Measurements from ENCODE around the gene DNAAF5. TPM values are rescaled to one million over a fixed set of nuclear protein-coding genes. Genes with fewer than 3 reads are reported as not detected.

The DNAAF5 gene
- total RNA-seq, 4 donors from 2014 or later: 5.6 to 34.3 (median 13.3) TPM

GRCh38 chr7:728602-729001 is 2.1 kb downstream of the DNAAF5 start:
- intact Hi-C loops (cut with DNase I; ENCODE audit: low total_unique reads): loop anchor here (10.0 kb wide), 1 partner anchor 224 kb away; no protein-coding TSS in a partner anchor
- H3K9me3 ChIP-seq: no peaks in the 10 kb centered on the region
- DNase-seq: no peak
- no peak overlapping the region for H3K4me3 ChIP-seq
- H3K27ac ChIP-seq: no peak overlapping the region
- no peaks in the 10 kb centered on the region for H3K36me3 ChIP-seq
- TF ChIP-seq POLR2A (IDR thresholded peaks at IDR 0.05) (no peak), CTCF (IDR thresholded peaks at IDR 0.05) (no peak)
- no peaks in the 10 kb centered on the region for H3K27me3 ChIP-seq
- H3K4me1 ChIP-seq: peaks cover 0 to 16% of the 10 kb centered on the region in 2 donors

DNA sequence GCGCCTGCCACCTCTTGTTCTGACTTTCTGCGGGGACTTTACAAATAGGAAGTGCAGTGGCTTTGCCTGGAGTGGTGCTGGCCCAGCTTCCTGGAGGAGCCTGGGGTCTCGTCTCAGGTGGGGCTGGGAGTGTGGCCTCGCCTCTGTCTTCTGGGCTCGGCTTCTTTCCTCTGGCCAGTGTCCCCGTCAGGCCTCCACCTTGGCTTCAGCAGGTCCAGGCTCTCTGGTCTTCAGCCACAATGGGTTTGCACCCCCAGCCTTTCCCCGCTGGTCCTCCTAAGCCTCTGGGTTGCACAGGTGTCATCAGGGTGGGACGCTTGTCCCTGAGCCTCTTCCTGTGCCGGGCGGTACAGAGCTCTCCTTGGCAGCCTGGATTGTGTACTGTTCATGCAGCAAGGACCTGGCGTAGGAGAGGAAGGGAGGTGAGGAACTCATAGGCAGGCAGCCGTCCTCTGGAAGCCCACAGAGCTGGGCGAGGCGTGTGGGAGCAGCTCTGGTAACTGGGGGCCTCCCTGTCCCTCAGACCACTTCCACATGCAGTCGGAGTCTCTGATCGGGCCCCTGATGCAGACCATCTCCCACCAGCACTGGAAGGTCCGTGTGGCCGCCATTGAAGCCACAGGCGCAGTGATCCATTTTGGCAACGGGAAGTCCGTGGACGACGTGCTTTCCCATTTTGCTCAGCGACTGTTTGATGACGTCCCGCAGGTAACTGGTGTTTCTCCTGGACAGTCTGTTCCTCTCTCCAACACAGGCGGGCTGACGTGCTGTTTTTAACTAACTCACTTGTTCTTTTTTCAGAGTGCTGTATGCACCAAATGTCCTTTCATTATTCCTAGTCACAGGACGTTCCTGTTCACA is 2.9 kb downstream of the DNAAF5 start:
- TF ChIP-seq CTCF (IDR thresholded peaks at IDR 0.05) (no peak), POLR2A (IDR thresholded peaks at IDR 0.05) (no peak)
- no peaks in the 10 kb centered on the region for H3K9me3 ChIP-seq
- DNase-seq: no peak
- H3K36me3 ChIP-seq: no peaks in the 10 kb centered on the region
- H3K4me1 ChIP-seq: peaks cover 0 to 16% of the 10 kb centered on the region in 2 donors
- no peaks in the 10 kb centered on the region for H3K27me3 ChIP-seq
- H3K27ac ChIP-seq: no peak overlapping the region
- H3K4me3 ChIP-seq: no peak overlapping the region
- intact Hi-C loops (cut with DNase I; ENCODE audit: low total_unique reads): loop anchor here (10.0 kb wide), 1 partner anchor 225 kb away; no protein-coding TSS in a partner anchor

- DNase-seq: no peak
- Histone ChIP-seq H3K9me3 (no peaks in the 10 kb centered on the region), H3K36me3 (no peaks in the 10 kb centered on the region), H3K27me3 (no peaks in the 10 kb centered on the region), H3K4me3 (no peak overlapping the region), H3K4me1 (peaks cover 0 to 16% of the 10 kb centered on the region in 2 donors), H3K27ac (no peak overlapping the region)
- TF ChIP-seq POLR2A (IDR thresholded peaks at IDR 0.05) (no peak), CTCF (IDR thresholded peaks at IDR 0.05) (no peak)
- intact Hi-C loops (cut with DNase I; ENCODE audit: low total_unique reads): no loop called here
Measured at GRCh38 chr7:730501-731439, 4.3 kb downstream of the DNAAF5 start.

DNA sequence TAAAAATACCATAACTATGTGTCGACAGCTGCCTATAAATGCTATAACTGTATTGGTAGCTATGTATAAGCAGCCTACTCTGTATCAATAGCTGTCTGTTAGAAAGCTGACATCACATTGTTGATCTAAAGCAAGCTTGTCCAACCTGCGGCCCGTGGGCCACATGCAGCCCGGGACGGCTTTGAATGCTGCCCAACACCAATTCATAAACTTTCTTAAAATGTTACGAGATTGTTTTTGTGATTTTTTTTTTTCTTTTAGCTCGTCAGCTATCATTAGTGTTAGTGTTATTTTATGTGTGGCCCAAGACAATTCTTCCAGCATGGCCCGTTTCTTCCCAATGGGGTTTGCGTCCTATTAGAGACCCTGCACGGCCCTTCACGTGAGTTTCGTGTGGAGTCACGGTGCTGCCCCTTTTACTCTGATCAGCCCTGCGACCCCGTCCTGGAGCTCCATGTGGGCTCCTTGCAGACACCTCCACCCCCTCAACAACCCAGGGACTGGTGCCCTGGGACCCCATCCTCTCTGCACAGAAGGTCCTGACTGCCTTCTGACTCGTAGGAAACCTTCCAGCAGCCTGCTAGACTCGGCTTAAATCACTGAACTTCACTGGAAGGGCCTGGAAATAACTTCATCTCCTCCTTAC is 5.1 kb downstream of the DNAAF5 start:
- intact Hi-C loops (cut with DNase I; ENCODE audit: low total_unique reads): no loop called here
- Histone ChIP-seq H3K27me3 (no peaks in the 10 kb centered on the region), H3K27ac (no peak overlapping the region), H3K4me1 (peaks cover 0 to 16% of the 10 kb centered on the region in 2 donors), H3K36me3 (no peaks in the 10 kb centered on the region), H3K9me3 (no peaks in the 10 kb centered on the region), H3K4me3 (no peak overlapping the region)
- DNase-seq: no peak
- no peak for TF ChIP-seq POLR2A (IDR thresholded peaks at IDR 0.05)
- TF ChIP-seq CTCF (IDR thresholded peaks at IDR 0.05): no peak

All from uterus (tissue), 4 donors.